ENCODE measurements around the gene CACNG7.

The CACNG7 gene

DNA sequence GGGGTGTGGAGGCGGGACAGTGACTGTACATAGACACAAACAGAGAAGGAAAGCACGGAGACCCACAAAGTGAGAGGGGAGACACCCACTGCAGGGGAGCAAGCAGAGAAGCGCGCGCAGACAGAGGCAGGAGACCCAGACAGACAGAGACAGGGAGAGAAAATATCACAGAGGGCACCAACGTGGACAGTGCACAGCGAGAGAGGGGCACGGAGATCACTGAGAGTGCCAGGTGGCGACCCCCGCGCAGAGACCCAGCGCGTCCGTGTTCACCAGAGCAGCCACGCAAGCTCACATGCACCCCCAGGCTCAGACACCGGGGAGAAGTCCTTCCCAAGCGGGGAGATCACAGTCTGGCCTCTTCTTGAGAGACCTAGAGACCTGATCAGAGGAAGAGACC is 1.4 kb upstream of the CACNG7 start:
- Histone ChIP-seq H3K27me3 (ENCODE audit: low read depth, low read length) (peaks cover 55% of the 10 kb centered on the region), H3K27ac (ENCODE audit: low read length) (no peak overlapping the region), H3K9me3 (ENCODE audit: control insufficient read depth in 1 of 2, low read length in 2 of 2) (no peaks in the 10 kb centered on the region), H3K4me1 (ENCODE audit: control insufficient read depth in 1 of 2, insufficient read depth in 2 of 2, low read length in 2 of 2) (peaks cover 0 to 34% of the 10 kb centered on the region in 2 donors), H3K4me3 (ENCODE audit: low read depth in 1 of 2, low read length in 2 of 2) (peak overlapping the region in 1 of 2 donors; percentile 35), H3K36me3 (ENCODE audit: control insufficient read depth in 1 of 2, insufficient read depth in 2 of 2, low read length in 2 of 2) (no peaks in the 10 kb centered on the region)

- Histone ChIP-seq H3K9me3 (ENCODE audit: control insufficient read depth in 1 of 2, low read length in 2 of 2) (no peaks in the 10 kb centered on the region), H3K36me3 (ENCODE audit: control insufficient read depth in 1 of 2, insufficient read depth in 2 of 2, low read length in 2 of 2) (no peaks in the 10 kb centered on the region), H3K4me1 (ENCODE audit: control insufficient read depth in 1 of 2, insufficient read depth in 2 of 2, low read length in 2 of 2) (peaks cover 0 to 34% of the 10 kb centered on the region in 2 donors), H3K4me3 (ENCODE audit: low read depth in 1 of 2, low read length in 2 of 2) (peak overlapping the region in 1 of 2 donors; percentile 35), H3K27ac (ENCODE audit: low read length) (no peak overlapping the region), H3K27me3 (ENCODE audit: low read depth, low read length) (peaks cover 59% of the 10 kb centered on the region)
Measured at GRCh38 chr19:53908106-53908934, 758 bp upstream of the CACNG7 start.

GRCh38 chr19:53909471-53910169 is 542 bp downstream of the CACNG7 start:
- Histone ChIP-seq H3K9me3 (ENCODE audit: control insufficient read depth in 1 of 2, low read length in 2 of 2) (no peaks in the 10 kb centered on the region), H3K27me3 (ENCODE audit: low read depth, low read length) (peaks cover 59% of the 10 kb centered on the region), H3K4me1 (ENCODE audit: control insufficient read depth in 1 of 2, insufficient read depth in 2 of 2, low read length in 2 of 2) (peaks cover 0 to 34% of the 10 kb centered on the region in 2 donors), H3K36me3 (ENCODE audit: control insufficient read depth in 1 of 2, insufficient read depth in 2 of 2, low read length in 2 of 2) (no peaks in the 10 kb centered on the region), H3K4me3 (ENCODE audit: low read depth in 1 of 2, low read length in 2 of 2) (no peak overlapping the region), H3K27ac (ENCODE audit: low read length) (no peak overlapping the region)

DNA sequence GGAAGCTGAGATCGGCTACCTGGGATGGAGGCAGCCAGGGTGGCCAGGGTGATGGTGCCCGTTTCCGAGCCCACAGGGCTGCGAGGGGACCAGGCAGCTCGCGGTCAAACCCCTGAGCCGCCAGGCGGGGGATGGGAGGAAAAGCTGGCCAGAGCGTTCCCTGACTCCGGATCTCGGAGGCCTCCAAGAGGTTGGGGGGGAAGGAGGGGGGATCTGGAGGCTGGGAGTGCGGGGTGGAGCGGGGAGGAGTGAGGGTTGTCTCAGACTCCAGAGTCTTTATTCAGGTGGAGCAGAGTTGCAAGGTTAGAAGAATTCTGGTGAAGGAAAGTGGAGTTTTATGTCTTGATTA is 1.1 kb downstream of the CACNG7 start:
- no peaks in the 10 kb centered on the region for H3K36me3 ChIP-seq (ENCODE audit: control insufficient read depth in 1 of 2, insufficient read depth in 2 of 2, low read length in 2 of 2)
- no peak overlapping the region for H3K4me3 ChIP-seq (ENCODE audit: low read depth in 1 of 2, low read length in 2 of 2)
- peaks cover 0 to 34% of the 10 kb centered on the region in 2 donors for H3K4me1 ChIP-seq (ENCODE audit: control insufficient read depth in 1 of 2, insufficient read depth in 2 of 2, low read length in 2 of 2)
- H3K27ac ChIP-seq (ENCODE audit: low read length), result no peak overlapping the region
- H3K9me3 ChIP-seq (ENCODE audit: control insufficient read depth in 1 of 2, low read length in 2 of 2), result no peaks in the 10 kb centered on the region
- peaks cover 59% of the 10 kb centered on the region for H3K27me3 ChIP-seq (ENCODE audit: low read depth, low read length)

DNA sequence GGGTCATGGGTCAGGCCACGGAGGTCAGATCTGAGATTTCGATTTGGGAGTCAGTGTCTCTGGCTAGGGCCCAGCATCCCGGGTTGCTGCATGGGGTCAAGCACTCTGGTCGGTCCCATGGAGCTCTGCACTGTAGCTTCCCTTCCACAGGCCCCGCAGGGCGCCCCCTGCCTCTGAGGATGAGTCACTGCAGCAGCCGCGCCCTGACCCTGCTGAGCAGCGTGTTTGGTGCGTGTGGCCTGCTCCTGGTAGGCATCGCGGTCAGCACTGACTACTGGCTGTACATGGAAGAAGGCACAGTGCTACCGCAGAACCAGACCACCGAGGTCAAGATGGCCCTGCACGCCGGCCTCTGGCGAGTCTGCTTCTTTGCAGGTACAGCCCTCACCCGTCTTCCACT is 3.6 kb downstream of the CACNG7 start:
- Histone ChIP-seq H3K9me3 (ENCODE audit: control insufficient read depth in 1 of 2, low read length in 2 of 2) (no peaks in the 10 kb centered on the region), H3K27me3 (ENCODE audit: low read depth, low read length) (peaks cover 44% of the 10 kb centered on the region), H3K4me1 (ENCODE audit: control insufficient read depth in 1 of 2, insufficient read depth in 2 of 2, low read length in 2 of 2) (peaks cover 0 to 22% of the 10 kb centered on the region in 2 donors), H3K27ac (ENCODE audit: low read length) (no peak overlapping the region), H3K36me3 (ENCODE audit: control insufficient read depth in 1 of 2, insufficient read depth in 2 of 2, low read length in 2 of 2) (no peaks in the 10 kb centered on the region), H3K4me3 (ENCODE audit: low read depth in 1 of 2, low read length in 2 of 2) (no peak overlapping the region)

DNA sequence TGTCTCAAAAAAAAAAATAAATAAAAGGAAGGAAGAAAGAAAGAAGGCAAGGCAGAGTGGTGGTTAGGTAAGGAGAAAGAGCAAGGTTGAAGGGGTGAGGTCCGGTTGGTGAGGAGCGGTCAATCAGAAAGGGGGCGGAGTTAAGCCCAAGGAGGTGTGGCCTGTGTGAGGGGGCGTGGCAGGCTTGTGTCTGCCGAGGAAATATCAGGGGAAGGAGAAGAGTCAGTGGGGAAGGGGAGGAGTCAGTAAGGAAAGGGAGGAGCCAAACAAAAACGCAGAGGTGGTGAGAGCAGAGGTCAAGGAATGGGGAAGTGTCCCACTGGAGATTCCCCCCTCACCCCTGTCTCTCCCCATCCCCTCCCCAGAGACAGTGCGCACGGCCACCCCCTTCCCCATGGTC is 5.9 kb downstream of the CACNG7 start:
- Histone ChIP-seq H3K27ac (ENCODE audit: low read length) (no peak overlapping the region), H3K9me3 (ENCODE audit: control insufficient read depth in 1 of 2, low read length in 2 of 2) (no peaks in the 10 kb centered on the region), H3K4me3 (ENCODE audit: low read depth in 1 of 2, low read length in 2 of 2) (no peak overlapping the region), H3K27me3 (ENCODE audit: low read depth, low read length) (peaks cover 25% of the 10 kb centered on the region), H3K4me1 (ENCODE audit: control insufficient read depth in 1 of 2, insufficient read depth in 2 of 2, low read length in 2 of 2) (peaks cover 0 to 3% of the 10 kb centered on the region in 2 donors), H3K36me3 (ENCODE audit: control insufficient read depth in 1 of 2, insufficient read depth in 2 of 2, low read length in 2 of 2) (no peaks in the 10 kb centered on the region)

- H3K27me3 ChIP-seq (ENCODE audit: low read depth, low read length), result peaks cover 18% of the 10 kb centered on the region
- no peaks in the 10 kb centered on the region for H3K9me3 ChIP-seq (ENCODE audit: control insufficient read depth in 1 of 2, low read length in 2 of 2)
- H3K4me3 ChIP-seq (ENCODE audit: low read depth in 1 of 2, low read length in 2 of 2), result no peak overlapping the region
- no peaks in the 10 kb centered on the region for H3K36me3 ChIP-seq (ENCODE audit: control insufficient read depth in 1 of 2, insufficient read depth in 2 of 2, low read length in 2 of 2)
- H3K27ac ChIP-seq (ENCODE audit: low read length), result no peak overlapping the region
- H3K4me1 ChIP-seq (ENCODE audit: control insufficient read depth in 1 of 2, insufficient read depth in 2 of 2, low read length in 2 of 2), result no peaks in the 10 kb centered on the region
Measured at GRCh38 chr19:53916004-53916403, 6.9 kb downstream of the CACNG7 start.

DNA sequence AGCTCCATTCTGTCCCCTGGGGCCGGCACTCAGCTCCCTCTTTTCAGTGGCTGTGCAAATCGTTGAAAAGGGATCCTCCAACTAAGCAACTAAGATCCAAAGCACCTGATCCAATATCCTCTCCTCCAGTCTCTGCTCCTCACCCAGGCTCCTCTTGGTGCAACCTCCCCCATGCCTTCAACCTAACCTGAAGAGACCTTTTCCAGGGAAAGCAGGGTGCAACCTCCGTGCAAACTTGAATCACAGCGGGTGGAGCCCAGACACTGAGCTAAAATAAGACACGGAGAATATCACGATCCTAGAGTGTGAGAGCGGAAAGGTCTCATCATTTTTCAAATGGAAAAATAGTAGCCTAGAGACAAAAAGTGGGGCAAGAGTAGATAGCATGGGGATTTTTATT is 8.3 kb downstream of the CACNG7 start:
- Histone ChIP-seq H3K36me3 (ENCODE audit: control insufficient read depth in 1 of 2, insufficient read depth in 2 of 2, low read length in 2 of 2) (no peaks in the 10 kb centered on the region), H3K4me3 (ENCODE audit: low read depth in 1 of 2, low read length in 2 of 2) (no peak overlapping the region), H3K9me3 (ENCODE audit: control insufficient read depth in 1 of 2, low read length in 2 of 2) (no peaks in the 10 kb centered on the region), H3K27ac (ENCODE audit: low read length) (no peak overlapping the region), H3K4me1 (ENCODE audit: control insufficient read depth in 1 of 2, insufficient read depth in 2 of 2, low read length in 2 of 2) (no peaks in the 10 kb centered on the region), H3K27me3 (ENCODE audit: low read depth, low read length) (peaks cover 5% of the 10 kb centered on the region)

DNA sequence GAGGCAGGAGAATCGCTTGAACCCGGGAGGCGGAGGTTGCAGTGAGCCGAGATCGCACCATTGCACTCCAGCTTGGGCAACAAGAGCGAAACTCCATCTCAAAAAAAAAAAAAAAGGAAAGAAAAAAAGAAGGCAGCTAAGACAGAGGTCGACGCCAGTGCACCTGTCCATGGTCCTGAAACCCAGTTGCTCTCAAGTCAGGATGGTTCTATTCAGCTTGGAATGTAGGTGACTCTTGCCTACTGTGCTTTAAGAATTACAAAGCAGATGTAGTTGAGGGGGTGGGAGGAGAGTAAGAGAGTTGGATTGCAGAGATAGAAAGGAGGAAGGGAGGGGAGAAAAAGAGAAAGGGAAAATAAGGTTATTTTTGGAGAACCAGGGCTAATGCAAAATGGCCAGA is 18.7 kb downstream of the CACNG7 start:
- no peak overlapping the region for H3K4me3 ChIP-seq (ENCODE audit: low read depth in 1 of 2, low read length in 2 of 2)
- H3K27ac ChIP-seq (ENCODE audit: low read length), result no peak overlapping the region
- no peaks in the 10 kb centered on the region for H3K4me1 ChIP-seq (ENCODE audit: control insufficient read depth in 1 of 2, insufficient read depth in 2 of 2, low read length in 2 of 2)
- no peaks in the 10 kb centered on the region for H3K27me3 ChIP-seq (ENCODE audit: low read depth, low read length)
- H3K36me3 ChIP-seq (ENCODE audit: control insufficient read depth in 1 of 2, insufficient read depth in 2 of 2, low read length in 2 of 2), result no peaks in the 10 kb centered on the region
- H3K9me3 ChIP-seq (ENCODE audit: control insufficient read depth in 1 of 2, low read length in 2 of 2), result no peaks in the 10 kb centered on the region

DNA sequence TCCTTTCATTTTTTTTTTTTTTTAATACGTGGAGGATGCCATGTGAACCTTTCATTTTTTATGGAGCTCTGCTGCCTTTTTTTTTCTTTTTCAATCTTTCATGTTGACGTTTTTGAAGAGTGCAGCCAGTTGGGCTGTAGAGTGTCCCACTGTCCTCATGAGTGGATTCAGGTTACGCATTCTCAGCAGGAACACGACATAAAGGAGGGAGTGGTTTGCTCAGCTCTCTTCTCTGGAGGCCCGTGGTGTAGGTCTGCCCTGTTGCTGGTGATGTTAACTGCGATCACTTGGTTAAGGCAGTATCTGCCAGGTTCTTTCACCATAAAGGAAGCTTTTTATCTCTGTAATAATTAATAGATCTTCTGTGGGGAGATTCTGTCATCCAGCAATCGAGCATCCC is 27.0 kb downstream of the CACNG7 start:
- Histone ChIP-seq H3K27ac (ENCODE audit: low read length) (no peak overlapping the region), H3K4me3 (ENCODE audit: low read depth in 1 of 2, low read length in 2 of 2) (no peak overlapping the region), H3K36me3 (ENCODE audit: control insufficient read depth in 1 of 2, insufficient read depth in 2 of 2, low read length in 2 of 2) (no peaks in the 10 kb centered on the region), H3K9me3 (ENCODE audit: control insufficient read depth in 1 of 2, low read length in 2 of 2) (no peaks in the 10 kb centered on the region), H3K4me1 (ENCODE audit: control insufficient read depth in 1 of 2, insufficient read depth in 2 of 2, low read length in 2 of 2) (no peaks in the 10 kb centered on the region), H3K27me3 (ENCODE audit: low read depth, low read length) (no peaks in the 10 kb centered on the region)

DNA sequence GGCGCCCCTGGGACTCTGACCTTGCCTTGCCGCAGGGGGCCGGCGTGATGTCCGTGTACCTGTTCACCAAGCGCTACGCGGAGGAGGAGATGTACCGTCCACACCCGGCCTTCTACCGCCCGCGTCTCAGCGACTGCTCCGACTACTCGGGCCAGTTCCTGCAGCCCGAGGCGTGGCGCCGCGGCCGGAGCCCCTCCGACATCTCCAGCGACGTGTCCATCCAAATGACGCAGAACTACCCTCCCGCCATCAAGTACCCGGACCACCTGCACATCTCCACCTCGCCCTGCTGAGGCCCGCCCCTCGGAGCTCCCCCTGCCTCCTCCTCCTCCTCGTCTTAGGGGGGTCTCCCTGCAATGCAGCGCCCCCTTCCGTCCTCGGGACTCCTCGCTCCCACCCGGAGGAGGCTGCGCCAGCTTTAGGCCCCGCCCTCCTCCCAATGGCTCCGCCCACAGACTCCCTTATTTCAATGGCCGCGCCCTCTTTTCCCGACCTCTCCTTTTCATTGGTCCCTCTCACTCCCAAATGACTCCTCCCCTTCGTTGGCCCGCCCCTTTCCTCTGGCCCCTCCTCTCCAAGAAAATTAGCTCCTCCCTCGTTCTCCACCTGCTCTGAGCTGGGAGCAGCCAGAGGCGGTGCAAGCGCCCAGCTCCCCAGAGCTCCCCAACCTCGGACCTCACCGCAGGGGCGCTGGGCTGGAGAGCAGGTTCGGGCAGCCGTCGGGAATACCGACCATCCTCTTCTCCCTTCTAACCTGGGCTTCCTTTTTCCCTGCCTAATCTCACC is 33.1 kb downstream of the CACNG7 start:
- Histone ChIP-seq H3K27ac (ENCODE audit: low read length) (no peak overlapping the region), H3K9me3 (ENCODE audit: control insufficient read depth in 1 of 2, low read length in 2 of 2) (no peaks in the 10 kb centered on the region), H3K4me3 (ENCODE audit: low read depth in 1 of 2, low read length in 2 of 2) (no peak overlapping the region), H3K36me3 (ENCODE audit: control insufficient read depth in 1 of 2, insufficient read depth in 2 of 2, low read length in 2 of 2) (no peaks in the 10 kb centered on the region), H3K4me1 (ENCODE audit: control insufficient read depth in 1 of 2, insufficient read depth in 2 of 2, low read length in 2 of 2) (peaks cover 0 to 7% of the 10 kb centered on the region in 2 donors), H3K27me3 (ENCODE audit: low read depth, low read length) (peaks cover 17% of the 10 kb centered on the region)
